CD4-positive, alpha-beta T cell treated with Interleukin-15 for 4 hours (primary cell): ENCODE measurements around the gene GPR15.
A peak's percentile ranks its signal among the peaks of the same experiment; 100 is the strongest.

ENCODE experiments used
- DNase-seq: peaks from one replicate; pipeline ENCODE4 v3.0.0-alpha.2; 2020; ENCODE audit warnings: low spot score

The GPR15 gene

GRCh38 chr3:98530676-98531075 lies 1.1 kb upstream of the GPR15 start:
- no peak for DNase-seq

- DNase-seq: no peak
These were observed 478 bp downstream of the GPR15 start for GRCh38 chr3:98532275-98532637.

GRCh38 chr3:98532709-98533571 lies 1.2 kb downstream of the GPR15 start:
- DNase-seq: no peak

- no peak for DNase-seq
These were observed 2.4 kb downstream of the GPR15 start for GRCh38 chr3:98534168-98534567.

GRCh38 chr3:98534734-98535133 lies 3.0 kb downstream of the GPR15 start:
- no peak for DNase-seq

GRCh38 chr3:98536456-98537017 lies 4.8 kb downstream of the GPR15 start:
- DNase-seq: no peak

- peak; percentile 44 for DNase-seq
These were observed 8.6 kb downstream of the GPR15 start for GRCh38 chr3:98540346-98540745.

- DNase-seq: no peak
These were observed 9.9 kb downstream of the GPR15 start for GRCh38 chr3:98541695-98542094.

GRCh38 chr3:98542623-98543022 lies 10.8 kb downstream of the GPR15 start:
- DNase-seq: no peak

GRCh38 chr3:98545940-98546339 lies 14.2 kb downstream of the GPR15 start:
- peak; percentile 64 for DNase-seq

- DNase-seq: no peak
These were observed 16.8 kb downstream of the GPR15 start for GRCh38 chr3:98548544-98548943.

GRCh38 chr3:98550833-98551232 lies 19.1 kb downstream of the GPR15 start:
- DNase-seq: no peak

GRCh38 chr3:98551236-98551635 lies 19.5 kb downstream of the GPR15 start:
- no peak for DNase-seq

GRCh38 chr3:98551754-98552153 lies 20.0 kb downstream of the GPR15 start:
- no peak for DNase-seq

GRCh38 chr3:98552232-98553020 lies 20.6 kb downstream of the GPR15 start:
- no peak for DNase-seq

GRCh38 chr3:98553021-98553563 lies 21.3 kb downstream of the GPR15 start:
- DNase-seq: no peak

- DNase-seq: no peak
These were observed 22.0 kb downstream of the GPR15 start for GRCh38 chr3:98553753-98554152.

- no peak for DNase-seq
These were observed 22.8 kb downstream of the GPR15 start for GRCh38 chr3:98554580-98554979.

GRCh38 chr3:98555025-98555379 lies 23.2 kb downstream of the GPR15 start:
- DNase-seq: no peak

- peak; percentile 89 for DNase-seq
These were observed 24.7 kb downstream of the GPR15 start for GRCh38 chr3:98556164-98557130.

GRCh38 chr3:98557324-98558010 lies 25.7 kb downstream of the GPR15 start:
- peak; percentile 71 for DNase-seq
